ENCODE data around the gene KRT86. TPM values are rescaled to one million over a fixed set of nuclear protein-coding genes. Genes with fewer than 3 reads are reported as not detected.

The KRT86 gene
- total and polyA plus RNA-seq, 2 of the 13 experiments (the other 11 are each of a cell fraction or from before 2014, with no cell fraction given): not detected

GRCh38 chr12:52321418-52321817 lies 47.0 kb downstream of the KRT86 start:
- 0% methylated on average over 3 of the region's 4 CpGs for WGBS (ENCODE audit: low lambda C conversion rate)
- Histone ChIP-seq H3K36me3 (replicated peaks in 1 of 2; ENCODE audit: control insufficient read depth in 1 of 2, insufficient read depth in 2 of 2, low read length in 2 of 2) (no peaks in the 10 kb centered on the region), H3K4me1 (ENCODE audit: insufficient read depth, low read length) (no peaks in the 10 kb centered on the region), H3K27me3 (ENCODE audit: control insufficient read depth in 1 of 2, insufficient read depth in 2 of 2, low read length in 2 of 2) (peaks cover 12 to 52% of the 10 kb centered on the region in 2 experiments; a peak in 4 of 5 replicates), H3K27ac (ENCODE audit: extremely low read length, insufficient read depth, low read length) (no peak overlapping the region), H2AFZ (ENCODE audit: low read length) (no peak overlapping the region), H4K20me1 (ENCODE audit: insufficient read depth, low read length) (no peaks in the 10 kb centered on the region), H3K79me2 (ENCODE audit: insufficient read depth, low read length) (no peaks in the 10 kb centered on the region), H3K4me2 (ENCODE audit: low read depth, low read length) (no peak overlapping the region), H3K9me3 (ENCODE audit: low read length) (no peaks in the 10 kb centered on the region), H3K4me3 (replicated peaks in 1 of 3; ENCODE audit: insufficient read depth in 1 of 3, low read depth in 2 of 3, low read length in 3 of 3) (no peak overlapping the region), H3K9ac (ENCODE audit: insufficient read depth, low read depth, low read length) (no peak overlapping the region)
- DNase-seq (ENCODE audit: low spot score) (no peak), ATAC-seq (no peak), FAIRE-seq (no peak)
- intact Hi-C loops (cut with micrococcal nuclease; ENCODE audit: unreplicated experiment): no loop called here
- ChIA-PET POLR2A (no interaction called here), CTCF (ENCODE audit: low intra/inter-chr PET ratio, low total read pairs) (no interaction called here)
- in situ Hi-C loops (cut with HindIII; ENCODE audit: extremely low pct_ligation_motif_present, low pct_unique_long_range_greater_than_20kb): no loop called here
- no peak for TF ChIP-seq RNF219 (CRISPR knock-in tag; IDR thresholded peaks at IDR 0.05)
- TF ChIP-seq BRD4 (CRISPR knock-in tag; IDR thresholded peaks at IDR 0.05): no peak
- TF ChIP-seq POGZ (CRISPR knock-in tag; IDR thresholded peaks at IDR 0.05): no peak
- no peak for TF ChIP-seq HMGXB4 (CRISPR knock-in tag; IDR thresholded peaks at IDR 0.05; ENCODE audit: borderline replicate concordance in 1 of 2, low read depth in 1 of 2)
- TF ChIP-seq ZNF619 (CRISPR knock-in tag; IDR thresholded peaks at IDR 0.05): no peak
- no peak for TF ChIP-seq NRL (CRISPR knock-in tag; IDR thresholded peaks at IDR 0.05; ENCODE audit: borderline replicate concordance)
- no peak for TF ChIP-seq ARHGAP35 (CRISPR knock-in tag; IDR thresholded peaks at IDR 0.05; ENCODE audit: borderline replicate concordance)
- TF ChIP-seq ZNF430 (CRISPR knock-in tag; IDR thresholded peaks at IDR 0.05): no peak
- no peak for TF ChIP-seq ZNF292 (CRISPR knock-in tag; IDR thresholded peaks at IDR 0.05; ENCODE audit: borderline replicate concordance, low read depth)
- TF ChIP-seq REXO4 (CRISPR knock-in tag; IDR thresholded peaks at IDR 0.05; ENCODE audit: borderline replicate concordance): no peak
- TF ChIP-seq CENPT (CRISPR knock-in tag; IDR thresholded peaks at IDR 0.05; ENCODE audit: low read depth): no peak
- TF ChIP-seq PHF8 (CRISPR knock-in tag; IDR thresholded peaks at IDR 0.05): no peak
- TF ChIP-seq CC2D1A (CRISPR knock-in tag; IDR thresholded peaks at IDR 0.05): no peak
- TF ChIP-seq MAFK (conservative IDR thresholded peaks at IDR 0.05 in 1 of 2, IDR thresholded peaks at IDR 0.05 in 1 of 2; ENCODE audit: low read length in 2 of 2): no peak
- BruUV-seq (replicated peaks): no TSS peak

All from HepG2 (cell line).